SU-DHL-6 (cell line): Measurements from ENCODE around the gene PDCD4.

ENCODE experiments used
- H2AFZ ChIP-seq: fragments of 200-600 bp; sonication (generic); 2 replicates; pipeline ENCODE4 v1.6.1; 2014; ENCODE audit warnings: low read depth, mild to moderate bottlenecking, moderate library complexity, mixed read lengths, antibody characterized with exemption, low read length; ENCODE audit not compliant: severe bottlenecking
- H3F3A ChIP-seq: fragments of 200-600 bp; shearing (Covaris generic); 2 replicates; pipeline ENCODE4 v1.6.0; 2016; ENCODE audit warnings: antibody characterized with exemption, mild to moderate bottlenecking; ENCODE audit not compliant: insufficient read depth
- H3K27ac ChIP-seq: fragments of 200-600 bp; sonication (generic); 2 replicates; pipeline ENCODE4 v1.5.1; 2016; ENCODE audit warnings: low read depth, mild to moderate bottlenecking, low read length, moderate library complexity, mixed read lengths
- H3K27me3 ChIP-seq: fragments of 200-600 bp; sonication (generic), shearing (Covaris generic); 2 replicates; pipeline ENCODE4 v1.6.0; 2014; ENCODE audit warnings: mild to moderate bottlenecking, low read length
- H3K36me3 ChIP-seq: fragments of 200-600 bp; sonication (generic); 2 replicates; pipeline ENCODE4 v1.6.1; 2014; ENCODE audit warnings: mild to moderate bottlenecking, low read length, mixed read lengths
- H3K4me2 ChIP-seq: fragments of 300-600, 200-600 bp; shearing (Covaris generic), sonication (generic); 2 replicates; pipeline ENCODE4 v1.6.0; 2014; ENCODE audit warnings: low read length, low read depth, mild to moderate bottlenecking; ENCODE audit not compliant: poor library complexity, severe bottlenecking
- H3K4me3 ChIP-seq: fragments of 200-600 bp; sonication (generic); 2 replicates; pipeline ENCODE4 v1.5.1; 2014; ENCODE audit warnings: antibody characterized with exemption, low read length, mild to moderate bottlenecking, mixed read lengths; ENCODE audit not compliant: insufficient read depth, poor library complexity, severe bottlenecking
- H3K79me2 ChIP-seq: fragments of 200-600 bp; sonication (generic); 2 replicates; pipeline ENCODE4 v1.6.1; 2014; ENCODE audit warnings: mild to moderate bottlenecking, low read length, moderate library complexity; ENCODE audit not compliant: insufficient read depth
- H3K9ac ChIP-seq: fragments of 200-600 bp; sonication (generic); 2 replicates; pipeline ENCODE4 v1.7.0; 2014; ENCODE audit warnings: mild to moderate bottlenecking, low read length
- H3K9me2 ChIP-seq: fragments of 200-600 bp; sonication (generic); replicated peaks from 2 replicates; pipeline ENCODE4 v1.6.1; 2014; ENCODE audit warnings: low read length; ENCODE audit not compliant: insufficient read depth
- H3K9me3 ChIP-seq: fragments of 200-600 bp; sonication (generic); 2 replicates; pipeline ENCODE4 v1.6.1; 2014; ENCODE audit warnings: low read length, mixed read lengths; ENCODE audit not compliant: insufficient read depth
- H4K20me1 ChIP-seq: fragments of 200-600 bp; sonication (generic); 2 replicates; pipeline ENCODE4 v1.6.1; 2014; ENCODE audit warnings: low read depth, mild to moderate bottlenecking, antibody characterized with exemption, low read length, moderate library complexity, mixed read lengths
- CTCF ChIP-seq: fragments of 200-600 bp; sonication (generic); IDR thresholded peaks from one replicate; pipeline ENCODE4 v1.5.1; 2017; ENCODE audit warnings: antibody characterized with exemption, mild to moderate bottlenecking, low read length, moderate library complexity; ENCODE audit not compliant: insufficient read depth, poor library complexity, severe bottlenecking
- EZH2phosphoT487 ChIP-seq: fragments of 200-600 bp; sonication (generic), shearing (Covaris generic); conservative IDR thresholded peaks from 2 replicates; pipeline ENCODE4 v1.6.1; 2018; ENCODE audit warnings: mild to moderate bottlenecking, antibody characterized with exemption, low read length, moderate library complexity, mixed read lengths

PDCD4 gene

GRCh38 chr10:110827875-110828274 is 43.9 kb upstream of the PDCD4 start:
- H3K9ac ChIP-seq, result no peak overlapping the region
- H3K9me2 ChIP-seq, result no peaks in the 10 kb centered on the region
- no peak for TF ChIP-seq EZH2phosphoT487
- TF ChIP-seq CTCF, result no peak
- H3K4me3 ChIP-seq, result no peak overlapping the region
- H3K9me3 ChIP-seq, result no peaks in the 10 kb centered on the region
- no peak overlapping the region for H2AFZ ChIP-seq
- no peaks in the 10 kb centered on the region for H4K20me1 ChIP-seq
- no peak overlapping the region for H3K27ac ChIP-seq
- no peaks in the 10 kb centered on the region for H3K79me2 ChIP-seq
- H3K4me2 ChIP-seq, result no peak overlapping the region
- no peaks in the 10 kb centered on the region for H3K36me3 ChIP-seq
- H3F3A ChIP-seq, result no peaks in the 10 kb centered on the region
- H3K27me3 ChIP-seq, result no peaks in the 10 kb centered on the region

- Histone ChIP-seq H2AFZ (no peak overlapping the region), H3K79me2 (no peaks in the 10 kb centered on the region), H3F3A (no peaks in the 10 kb centered on the region), H3K9ac (no peak overlapping the region), H3K9me3 (no peaks in the 10 kb centered on the region), H3K27ac (no peak overlapping the region), H3K4me3 (no peak overlapping the region), H3K36me3 (no peaks in the 10 kb centered on the region), H3K27me3 (no peaks in the 10 kb centered on the region), H3K4me2 (no peak overlapping the region), H4K20me1 (no peaks in the 10 kb centered on the region), H3K9me2 (no peaks in the 10 kb centered on the region)
- TF ChIP-seq EZH2phosphoT487 (no peak), CTCF (no peak)
Measured at GRCh38 chr10:110828525-110828924, 43.2 kb upstream of the PDCD4 start.

GRCh38 chr10:110829721-110830410 is 41.9 kb upstream of the PDCD4 start:
- no peak overlapping the region for H3K4me2 ChIP-seq
- H2AFZ ChIP-seq, result no peak overlapping the region
- H3K36me3 ChIP-seq, result no peaks in the 10 kb centered on the region
- no peak overlapping the region for H3K4me3 ChIP-seq
- H3K9me3 ChIP-seq, result no peaks in the 10 kb centered on the region
- no peaks in the 10 kb centered on the region for H4K20me1 ChIP-seq
- H3K9ac ChIP-seq, result no peak overlapping the region
- H3K9me2 ChIP-seq, result no peaks in the 10 kb centered on the region
- TF ChIP-seq CTCF, result no peak
- TF ChIP-seq EZH2phosphoT487, result no peak
- H3K27ac ChIP-seq, result no peak overlapping the region
- H3K79me2 ChIP-seq, result no peaks in the 10 kb centered on the region
- no peaks in the 10 kb centered on the region for H3F3A ChIP-seq
- no peaks in the 10 kb centered on the region for H3K27me3 ChIP-seq
